C4-2B (cell line): ENCODE data around the gene ACER3.
"Not testable (repeated sequence)": the region's sequence is repeated elsewhere in the genome, so short reads cannot be mapped to it uniquely, and the experiment has no call there.

Experiments
- H3K27ac ChIP-seq: fragments of 450-650 bp; 2 replicates; pipeline ENCODE4 v1.5.1; 2017
- ZFX ChIP-seq: fragments of 450-650 bp; IDR thresholded peaks from 2 replicates; pipeline ENCODE4 v1.6.1; 2017
- TF ChIP-seq, protein P1 (sequence below): fragments of 450-650 bp; conservative IDR thresholded peaks from 2 replicates; pipeline ENCODE4 v1.5.1; 2017; ENCODE audit warnings: mild to moderate bottlenecking

Gene ACER3

GRCh38 chr11:76897233-76897632 lies 36.5 kb downstream of the ACER3 start:
- TF ChIP-seq, protein P1, sequence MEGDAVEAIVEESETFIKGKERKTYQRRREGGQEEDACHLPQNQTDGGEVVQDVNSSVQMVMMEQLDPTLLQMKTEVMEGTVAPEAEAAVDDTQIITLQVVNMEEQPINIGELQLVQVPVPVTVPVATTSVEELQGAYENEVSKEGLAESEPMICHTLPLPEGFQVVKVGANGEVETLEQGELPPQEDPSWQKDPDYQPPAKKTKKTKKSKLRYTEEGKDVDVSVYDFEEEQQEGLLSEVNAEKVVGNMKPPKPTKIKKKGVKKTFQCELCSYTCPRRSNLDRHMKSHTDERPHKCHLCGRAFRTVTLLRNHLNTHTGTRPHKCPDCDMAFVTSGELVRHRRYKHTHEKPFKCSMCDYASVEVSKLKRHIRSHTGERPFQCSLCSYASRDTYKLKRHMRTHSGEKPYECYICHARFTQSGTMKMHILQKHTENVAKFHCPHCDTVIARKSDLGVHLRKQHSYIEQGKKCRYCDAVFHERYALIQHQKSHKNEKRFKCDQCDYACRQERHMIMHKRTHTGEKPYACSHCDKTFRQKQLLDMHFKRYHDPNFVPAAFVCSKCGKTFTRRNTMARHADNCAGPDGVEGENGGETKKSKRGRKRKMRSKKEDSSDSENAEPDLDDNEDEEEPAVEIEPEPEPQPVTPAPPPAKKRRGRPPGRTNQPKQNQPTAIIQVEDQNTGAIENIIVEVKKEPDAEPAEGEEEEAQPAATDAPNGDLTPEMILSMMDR = no peak
- TF ChIP-seq ZFX = no peak
- no peak overlapping the region for H3K27ac ChIP-seq

GRCh38 chr11:76901144-76901543 lies 40.4 kb downstream of the ACER3 start:
- no peak overlapping the region for H3K27ac ChIP-seq
- TF ChIP-seq, protein P1 = no peak
- TF ChIP-seq ZFX = no peak

- H3K27ac ChIP-seq = not testable (repeated sequence)
Measured at GRCh38 chr11:76901622-76902021, 40.9 kb downstream of the ACER3 start.

DNA sequence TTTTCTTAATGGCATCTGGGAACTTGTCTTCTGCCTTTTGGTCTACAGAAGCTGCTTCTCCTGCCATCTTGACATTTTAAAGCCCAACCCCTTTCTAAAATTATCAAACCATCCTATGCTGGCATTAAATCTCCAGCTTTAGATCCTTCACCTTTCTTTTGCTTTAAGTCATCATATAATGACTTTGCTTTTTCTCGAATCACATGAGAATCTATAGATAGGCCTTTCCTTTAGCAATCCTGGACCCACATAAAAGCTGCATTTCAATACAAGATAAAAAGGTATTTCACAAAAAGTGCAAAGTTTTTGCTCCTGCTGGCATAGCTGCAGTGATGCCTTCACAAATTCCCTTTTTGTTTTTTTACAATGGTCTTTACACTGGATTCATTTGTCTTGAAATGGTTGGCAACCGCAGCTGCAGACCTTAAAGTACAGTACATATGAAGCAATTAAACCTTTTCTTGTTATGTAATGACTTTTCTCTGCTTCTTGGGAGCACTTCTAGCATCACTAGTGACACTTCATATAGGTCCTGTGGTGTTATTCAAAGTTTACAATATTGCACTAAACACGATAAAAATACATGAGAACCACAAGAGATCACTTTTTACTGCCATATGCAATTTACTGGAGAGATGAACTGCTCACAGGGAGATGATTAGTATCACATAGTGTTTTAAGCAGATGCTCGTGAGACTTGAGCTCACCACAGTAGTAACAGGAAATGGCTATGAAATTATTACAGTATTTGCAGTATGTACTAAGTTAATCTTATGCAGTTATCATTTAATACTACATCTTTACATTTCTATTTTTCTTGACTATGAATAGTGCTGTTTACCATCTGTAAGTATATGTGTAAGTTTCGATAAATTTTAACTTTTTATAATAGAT lies 41.6 kb downstream of the ACER3 start:
- TF ChIP-seq, protein P1 = no peak
- TF ChIP-seq ZFX = no peak
- no peak overlapping the region for H3K27ac ChIP-seq

DNA sequence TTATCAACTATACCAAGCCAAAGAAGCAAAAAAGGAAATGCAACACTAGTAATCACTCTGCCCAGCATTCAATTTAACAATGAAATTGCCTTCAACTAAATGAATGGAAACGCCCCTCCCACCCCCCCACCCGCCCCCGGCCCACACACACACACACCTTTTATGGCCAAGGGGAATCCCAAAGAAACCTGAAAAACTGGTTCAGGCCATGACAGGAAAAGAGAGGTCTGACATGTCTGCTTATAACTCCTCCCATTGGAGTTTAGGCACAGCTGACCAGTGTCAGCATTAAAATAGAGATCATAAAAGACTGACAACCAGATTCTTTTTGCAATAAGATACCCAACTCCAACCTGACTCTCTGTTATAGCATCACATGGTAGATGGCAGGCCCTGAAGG lies 42.6 kb downstream of the ACER3 start:
- no peak for TF ChIP-seq ZFX
- TF ChIP-seq, protein P1 = no peak
- H3K27ac ChIP-seq = no peak overlapping the region

DNA sequence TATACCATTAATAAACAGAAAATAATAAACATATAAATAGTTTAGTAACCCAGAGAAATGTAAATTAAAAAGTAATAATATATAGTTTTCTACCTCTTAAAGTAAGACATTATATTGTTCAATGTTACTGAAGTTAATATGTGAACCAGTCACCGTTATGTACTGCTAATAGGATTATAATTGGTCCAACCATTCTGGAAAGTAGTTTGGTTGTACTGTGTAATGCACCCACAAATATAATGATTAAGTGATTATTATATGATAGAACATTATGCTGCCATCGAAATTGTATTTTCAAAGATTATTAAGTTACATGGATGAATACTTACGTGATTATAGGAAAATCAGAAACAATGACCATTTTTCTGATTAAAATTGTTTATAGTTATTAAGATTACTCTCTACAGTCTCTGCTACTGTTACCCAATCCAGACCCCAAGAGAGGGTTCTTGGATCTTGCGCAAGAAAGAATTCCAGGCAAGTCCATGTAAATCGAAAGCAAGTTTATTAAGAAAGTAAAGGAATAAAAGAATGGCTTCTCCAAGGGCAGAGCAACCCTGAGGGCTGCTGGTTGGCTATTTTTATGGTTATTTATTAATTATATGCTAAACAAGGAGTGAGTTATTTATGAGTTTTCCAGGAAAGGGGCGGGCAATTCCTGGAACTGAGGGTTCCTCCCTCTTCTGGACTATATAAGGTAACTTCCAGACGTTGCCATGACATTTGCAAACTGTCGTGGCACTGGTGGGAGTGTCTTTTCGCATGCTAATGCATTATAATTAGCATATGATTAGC lies 50.1 kb downstream of the ACER3 start:
- TF ChIP-seq, protein P1 = no peak
- no peak for TF ChIP-seq ZFX
- no peak overlapping the region for H3K27ac ChIP-seq

DNA sequence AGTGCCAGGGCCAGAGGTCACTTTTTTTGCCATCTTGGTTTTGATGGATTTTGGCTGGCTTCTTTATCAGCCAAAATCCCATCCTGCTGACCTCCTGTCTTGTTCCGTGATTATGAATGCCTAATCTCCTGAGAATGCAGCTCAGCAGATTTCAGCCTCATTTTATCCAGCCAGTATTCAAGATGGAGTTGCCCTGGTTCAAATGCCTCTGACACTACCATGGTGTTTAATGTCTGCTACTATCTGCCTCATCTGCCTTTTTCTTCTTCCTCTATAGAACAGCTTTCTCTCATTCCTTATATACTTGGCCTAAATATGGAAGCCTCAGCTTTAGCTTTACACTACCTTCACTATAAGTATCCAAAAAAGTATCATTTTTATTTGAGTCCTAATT lies 50.7 kb downstream of the ACER3 start:
- H3K27ac ChIP-seq = no peak overlapping the region
- TF ChIP-seq ZFX = no peak

DNA sequence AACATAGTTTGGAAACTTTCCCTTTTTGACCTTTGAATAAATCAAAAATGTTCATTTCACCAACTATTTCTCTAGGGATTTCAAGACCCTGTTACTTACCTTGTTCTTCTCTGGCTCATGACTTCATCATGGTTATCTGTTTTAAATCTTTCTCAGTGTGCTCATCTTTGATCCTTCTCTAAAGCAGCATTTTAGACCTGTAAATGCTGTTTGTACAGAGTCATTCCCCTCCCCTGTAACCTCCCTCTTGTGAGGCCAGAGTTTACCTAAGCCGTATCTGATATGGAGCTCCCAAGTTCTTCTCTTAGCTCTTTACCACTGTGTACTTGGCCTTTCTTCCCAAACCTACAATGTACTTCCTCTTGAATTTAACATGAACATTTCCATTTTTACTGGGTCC lies 56.0 kb downstream of the ACER3 start:
- TF ChIP-seq ZFX = no peak
- TF ChIP-seq, protein P1 = no peak
- H3K27ac ChIP-seq = no peak overlapping the region
